Psoas muscle (tissue), 8 donors: Measurements from ENCODE around the gene GNS. TPM values are rescaled to one million over a fixed set of nuclear protein-coding genes. Genes with fewer than 3 reads are reported as not detected.

ENCODE experiments used
- ATAC-seq, 4 donors: fragments of 200-7000 bp; cut with Tn5 transposase; one replicate each; pipeline ENCODE4 v1.9.1; 2020; ENCODE audit warnings: moderate library complexity in 3 of 4, mild to moderate bottlenecking in 2 of 4
- DNase-seq, 2 donors: peaks; one replicate each; pipeline ENCODE4 v3.0.0-alpha.2; 2020
- H3K27ac ChIP-seq: fragments of 200-600 bp; one replicate; pipeline ENCODE4 v1.8.0; 2022
- H3K27me3 ChIP-seq, 3 donors: fragments of 200-600 bp in 1 of 3; one replicate each; pipeline versions ENCODE4 v1.6.1 to v1.8.0; 2013 to 2022; ENCODE audit warnings: low read length in 2 of 3, mild to moderate bottlenecking in 2 of 3, moderate library complexity in 1 of 3; ENCODE audit not compliant: insufficient read depth in 3 of 3
- H3K36me3 ChIP-seq, 2 donors: fragments of 200-600 bp in 1 of 2; one replicate each; pipeline versions ENCODE4 v1.6.1 to v1.8.0; 2013 to 2022; ENCODE audit warnings: low read depth in 1 of 2, mild to moderate bottlenecking in 1 of 2, moderate library complexity in 1 of 2; ENCODE audit not compliant: insufficient read depth in 1 of 2
- H3K4me1 ChIP-seq: fragments of 200-600 bp; one replicate; pipeline ENCODE4 v1.8.0; 2022
- H3K4me3 ChIP-seq: fragments of 200-600 bp; one replicate; pipeline ENCODE4 v1.8.0; 2022; ENCODE audit warnings: mild to moderate bottlenecking
- H3K9me3 ChIP-seq: fragments of 200-600 bp; one replicate; pipeline ENCODE4 v1.8.0; 2022
- CTCF ChIP-seq: fragments of 200-600 bp; IDR thresholded peaks from one replicate; pipeline ENCODE4 v1.8.0; 2022; ENCODE audit warnings: antibody characterized with exemption
- WGBS, 3 donors: extraction: QIAGEN DNeasy Blood & Tissue Kit; methylation state at CpG; one replicate each; pipeline versions ENCODE4 v1.1.6 to v1.1.7; 2013; 5-methylcytosine and 5-hydroxymethylcytosine counted together
- intact Hi-C, 2 donors: fragments of 100-400 bp; cut with DNase I; formaldehyde crosslinking; loops; one replicate each; pipeline versions ENCODE4 v1.11.0 to v1.14.2; 2022
- polyA plus RNA-seq, 3 donors: library from polyadenylated mRNA; stranded (reverse); fragments of 200-250 nt; gene quantifications; one replicate each; pipeline ENCODE4 v1.2.3, GENCODE V29; 2013
- total RNA-seq, 4 donors: library from RNA; stranded (reverse); fragmentation: NEBNext Ultra II Directional in 2 of 4; extraction: Animal tissue kit (Norgen Biotek cat#: 25700) in 2 of 4; gene quantifications; one replicate each; pipeline versions ENCODE4 v1.2.1 to v1.2.4, GENCODE V29; 2021 to 2023
- donor health status: healthy with polysubstance abuse.
- donor health status: DM: no; HTN: no; CAD: no; lungs with moderate emphysema.
- donor health status: Bipolar disorder and iron deficiency.
- donor health status: healthy.
- donor health status: DM: yes; HTN: yes; CAD: no.
- donor health status: DM: no; HTN: no; CAD: no.
- donor health status: DM: no; HTN: no; CAD: no.
- donor health status: DM: yes; HTN: yes; CAD: no.

The GNS gene
- total and polyA plus RNA-seq, 7 donors: 18.7 to 55.3 (median 36.5) TPM

- no peak overlapping the region for H3K4me3 ChIP-seq
- DNase-seq (no peak), ATAC-seq (no peak)
- H3K9me3 ChIP-seq: no peaks in the 10 kb centered on the region
- no peak for TF ChIP-seq CTCF
- 76 to 90% (median 82%) methylated on average over 3 of the region's 3 CpGs for WGBS, 3 donors
- intact Hi-C loops: no loop called here
- no peaks in the 10 kb centered on the region for H3K4me1 ChIP-seq
- H3K27me3 ChIP-seq: peaks cover 0 to 3% (median 0%) of the 10 kb centered on the region in 3 donors
- H3K36me3 ChIP-seq: no peaks in the 10 kb centered on the region
- no peak overlapping the region for H3K27ac ChIP-seq
Observed at GRCh38 chr12:64767495-64767894, 8.3 kb upstream of the GNS start.

GRCh38 chr12:64760808-64761573 lies 1.8 kb upstream of the GNS start:
- Histone ChIP-seq H3K4me3 (no peak overlapping the region), H3K36me3 (no peaks in the 10 kb centered on the region), H3K27ac (no peak overlapping the region), H3K9me3 (no peaks in the 10 kb centered on the region), H3K4me1 (peaks cover 6% of the 10 kb centered on the region), H3K27me3 (no peaks in the 10 kb centered on the region)
- ATAC-seq: no peak
- no peak for DNase-seq
- 92 to 98% (median 95%) methylated on average over 6 of the region's 6 CpGs for WGBS, 3 donors
- no peak for TF ChIP-seq CTCF
- intact Hi-C loops: no loop called here

GRCh38 chr12:64757771-64758170 lies 1.4 kb downstream of the GNS start:
- no peak for TF ChIP-seq CTCF
- Histone ChIP-seq H3K4me1 (peaks cover 6% of the 10 kb centered on the region), H3K27me3 (no peaks in the 10 kb centered on the region), H3K27ac (peak overlapping the region; percentile 19), H3K36me3 (peaks cover 0 to 16% of the 10 kb centered on the region in 2 donors), H3K9me3 (no peaks in the 10 kb centered on the region), H3K4me3 (peak overlapping the region; percentile 90)
- WGBS, 3 donors: 48 to 65% (median 58%) methylated on average over 3 of the region's 3 CpGs
- ATAC-seq: no peak
- intact Hi-C loops: no loop called here
- no peak for DNase-seq

GRCh38 chr12:64756376-64756775 lies 2.8 kb downstream of the GNS start:
- 83 to 86% (median 83%) methylated on average over 2 of the region's 2 CpGs for WGBS, 3 donors
- intact Hi-C loops: no loop called here

More at GRCh38 chr12:64756376-64756775, 2.8 kb downstream of the GNS start:
- DNase-seq: no peak
- Histone ChIP-seq H3K27ac (no peak overlapping the region), H3K4me1 (peaks cover 6% of the 10 kb centered on the region), H3K36me3 (peaks cover 0 to 30% of the 10 kb centered on the region in 2 donors), H3K4me3 (no peak overlapping the region), H3K27me3 (no peaks in the 10 kb centered on the region), H3K9me3 (no peaks in the 10 kb centered on the region)
- no peak for TF ChIP-seq CTCF
- ATAC-seq: no peak
